Measurements from ENCODE around the gene CAPN8. TPM values are rescaled to one million over a fixed set of nuclear protein-coding genes. Genes with fewer than 3 reads are reported as not detected.

CAPN8 gene
- polyA plus RNA-seq, 3 donors: 1.0 to 1.6 (median 1.2) TPM

GRCh38 chr1:223492044-223492443 is 173.5 kb downstream of the CAPN8 start:
- no peak for DNase-seq (ENCODE audit: low read depth in 3 of 3, low spot score in 2 of 3)

Other genes with a start within 250 kb of the CAPN8 start
- 100 to 1,000 TPM; 182 to 202 (median 191) TPM for gene CAPN2, start 46.8 kb upstream of the CAPN8 start, polyA plus RNA-seq (ENCODE audit: insufficient read length in 3 of 3)
- 10 to 100 TPM; 51.3 to 65.4 (median 59.7) TPM for gene TP53BP2, start 180.2 kb upstream of the CAPN8 start, polyA plus RNA-seq (ENCODE audit: insufficient read length in 3 of 3)